Calu3 (cell line): ENCODE data around the gene KIAA1217. TPM values are rescaled to one million over a fixed set of nuclear protein-coding genes. Genes with fewer than 3 reads are reported as not detected.

Experiments
- BruUV-seq: library from RNA; stranded (reverse); fragments of 400-500 nt; replicated peaks from 2 replicates; lab custom pipeline; 2021; lab: Mats Ljungman, UMichigan
- CTCF ChIA-PET: fragments of 300-600 bp; sonication (Branson Sonifier 250); formaldehyde crosslinking; loops from one replicate; lab custom pipeline; 2022; ENCODE audit warnings: antibody characterized with exemption; lab: Charles Lee
- DNase-seq: peaks from one replicate; pipeline ENCODE4 v3.0.0; 2022
- H3K27ac Mint-ChIP-seq: one replicate; pipeline ENCODE4 v1.8.0; 2022; ENCODE audit warnings: mixed read lengths; ENCODE audit not compliant: unreplicated experiment
- H3K27me3 Mint-ChIP-seq: one replicate; pipeline ENCODE4 v1.8.0; 2022; ENCODE audit warnings: mixed read lengths; ENCODE audit not compliant: unreplicated experiment
- H3K36me3 Mint-ChIP-seq: one replicate; pipeline ENCODE4 v1.8.0; 2022; ENCODE audit warnings: mild to moderate bottlenecking, moderate library complexity, mixed read lengths; ENCODE audit not compliant: insufficient read depth, unreplicated experiment
- H3K4me1 Mint-ChIP-seq: one replicate; pipeline ENCODE4 v1.8.0; 2022; ENCODE audit warnings: mild to moderate bottlenecking, low read depth, mixed read lengths; ENCODE audit not compliant: unreplicated experiment
- H3K4me3 Mint-ChIP-seq: one replicate; pipeline ENCODE4 v1.8.0; 2022; ENCODE audit warnings: mild to moderate bottlenecking, low read depth, moderate library complexity, mixed read lengths; ENCODE audit not compliant: unreplicated experiment
- H3K9me3 Mint-ChIP-seq: one replicate; pipeline ENCODE4 v1.8.0; 2022; ENCODE audit warnings: low read depth, mixed read lengths; ENCODE audit not compliant: unreplicated experiment
- CTCF ChIP-seq: fragments of 200-600 bp; IDR thresholded peaks from one replicate; pipeline ENCODE4 v1.8.0; 2022; ENCODE audit warnings: antibody characterized with exemption; ENCODE audit not compliant: unreplicated experiment
- intact Hi-C: fragments of 100-400 bp; cut with micrococcal nuclease; formaldehyde crosslinking; loops from one replicate; pipeline ENCODE4 v1.10.0; 2022; ENCODE audit not compliant: unreplicated experiment
- total RNA-seq: library from RNA; stranded (reverse); gene quantifications from 2 replicates; pipeline ENCODE4 v1.2.3, GENCODE V29; 2022

The KIAA1217 gene
- total RNA-seq, 1 experiment from 2014 or later = 46.2 TPM

- no peaks in the 10 kb centered on the region for H3K9me3 Mint-ChIP-seq
- BruUV-seq = no TSS peak
- H3K4me3 Mint-ChIP-seq = no peak overlapping the region
- peak overlapping the region; percentile 43 for H3K27ac Mint-ChIP-seq
- H3K27me3 Mint-ChIP-seq = no peaks in the 10 kb centered on the region
- intact Hi-C loops = loop anchor here (10.0 kb wide), 1 partner anchor 1018 kb away; no protein-coding TSS in a partner anchor
- TF ChIP-seq CTCF = no peak
- H3K36me3 Mint-ChIP-seq = peaks cover 19% of the 10 kb centered on the region
- CTCF ChIA-PET = no interaction called here
- DNase-seq = peak; percentile 56
- H3K4me1 Mint-ChIP-seq = peaks cover 34% of the 10 kb centered on the region
Measured at GRCh38 chr10:24553051-24553612, 344.2 kb downstream of the KIAA1217 start.

- intact Hi-C loops = loop anchor here (10.0 kb wide), 1 partner anchor 1019 kb away; no protein-coding TSS in a partner anchor
- no TSS peak for BruUV-seq
- no peak for DNase-seq
- peaks cover 18% of the 10 kb centered on the region for H3K36me3 Mint-ChIP-seq
- peaks cover 34% of the 10 kb centered on the region for H3K4me1 Mint-ChIP-seq
- H3K9me3 Mint-ChIP-seq = no peaks in the 10 kb centered on the region
- H3K27me3 Mint-ChIP-seq = no peaks in the 10 kb centered on the region
- no peak overlapping the region for H3K4me3 Mint-ChIP-seq
- no peak overlapping the region for H3K27ac Mint-ChIP-seq
- CTCF ChIA-PET = interaction anchor here (1.1 kb wide), 1 partner anchor 171 kb away, joined by 6 read pairs; no protein-coding TSS in a partner anchor
- TF ChIP-seq CTCF = no peak
Measured at GRCh38 chr10:24554036-24554435, 345.1 kb downstream of the KIAA1217 start.

DNA sequence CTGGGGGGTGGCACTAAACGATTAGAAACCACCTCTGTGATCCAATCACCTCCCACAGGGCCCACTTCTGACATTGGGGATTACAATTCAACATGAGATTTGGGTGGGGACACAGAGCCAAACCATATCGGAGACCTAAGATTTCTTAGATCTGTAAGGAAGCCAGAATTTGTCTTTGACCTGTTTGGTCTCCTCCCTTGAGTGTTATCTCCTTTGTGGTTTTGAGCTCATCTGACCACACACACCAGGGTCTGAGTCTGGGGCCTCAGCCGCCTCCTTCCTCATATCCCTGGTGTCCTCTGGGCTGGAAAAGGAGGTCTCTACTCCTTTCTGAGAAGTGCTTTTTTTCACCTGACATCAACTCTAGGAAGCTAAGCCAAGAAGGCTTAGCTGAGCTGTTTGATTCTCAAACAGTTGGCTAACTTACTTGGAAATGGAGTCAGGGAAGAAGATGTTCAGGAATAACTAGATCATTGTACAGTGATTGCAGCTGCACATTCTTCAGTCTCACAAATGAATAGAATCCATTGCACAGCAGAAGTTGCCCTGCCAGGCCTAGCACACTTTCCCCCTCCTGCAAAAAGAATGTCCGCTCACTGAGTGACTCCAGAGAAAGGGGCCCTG is 347.3 kb downstream of the KIAA1217 start:
- Mint-ChIP-seq H3K4me1 (peaks cover 34% of the 10 kb centered on the region), H3K36me3 (peaks cover 10% of the 10 kb centered on the region), H3K4me3 (peak overlapping the region; percentile 5), H3K27me3 (no peaks in the 10 kb centered on the region), H3K27ac (peak overlapping the region; percentile 34), H3K9me3 (no peaks in the 10 kb centered on the region)
- no peak for TF ChIP-seq CTCF
- no TSS peak for BruUV-seq
- no peak for DNase-seq
- CTCF ChIA-PET = interaction anchor here (0.9 kb wide), 1 partner anchor 562 kb away, joined by 4 read pairs; no protein-coding TSS in a partner anchor
- intact Hi-C loops = loop anchor here (5.0 to 10.0 kb wide), 2 partner anchors 349 to 1021 kb away; partner anchors contain the start of gene KIAA1217

DNA sequence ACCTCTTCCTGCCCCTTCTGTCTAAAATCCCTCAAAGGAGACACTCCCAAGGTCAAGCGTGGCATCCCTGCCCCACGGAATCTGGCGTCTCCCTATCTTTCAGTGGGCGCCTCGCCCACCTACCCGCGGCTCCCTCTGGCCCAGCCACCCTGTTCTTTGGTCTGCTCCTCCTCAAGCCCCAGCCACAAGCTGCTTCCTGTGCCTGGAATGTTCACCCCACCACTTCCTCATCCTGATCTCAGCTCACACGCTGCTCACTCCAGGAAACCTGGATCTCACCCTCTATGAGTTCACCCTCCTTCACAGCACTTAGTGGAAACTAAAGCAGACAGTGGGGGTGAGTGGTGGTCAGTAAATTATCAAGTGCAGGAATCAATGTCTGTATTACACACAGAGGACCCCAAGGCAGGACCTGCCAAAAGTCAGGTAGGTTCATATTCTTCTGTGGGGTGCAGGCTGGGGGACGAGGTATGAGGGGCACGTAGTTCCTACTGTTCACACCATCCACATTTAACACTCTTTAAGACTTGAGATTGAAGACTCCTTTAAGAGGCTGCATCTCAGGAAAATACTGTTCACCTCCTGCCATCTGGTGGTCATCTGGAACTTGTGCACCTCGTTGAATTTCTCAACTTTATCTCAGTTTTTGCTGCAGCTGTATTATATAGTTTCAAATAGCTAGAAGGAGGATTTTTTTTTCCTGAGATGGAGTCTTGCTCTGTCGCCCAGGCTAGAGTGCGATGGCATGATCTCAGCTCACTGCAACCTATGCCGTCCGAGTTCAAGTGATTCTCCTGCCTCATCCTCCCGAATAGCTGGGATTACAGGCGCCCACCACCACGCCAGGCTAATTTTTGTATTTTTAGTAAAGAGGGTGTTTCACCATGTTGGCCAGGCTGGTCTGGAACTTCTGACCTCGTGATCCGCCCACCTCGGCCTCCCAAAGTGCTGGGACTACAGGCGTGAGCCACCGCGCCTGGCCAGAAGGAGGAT is 348.1 kb downstream of the KIAA1217 start:
- no peaks in the 10 kb centered on the region for H3K27me3 Mint-ChIP-seq
- peaks cover 27% of the 10 kb centered on the region for H3K4me1 Mint-ChIP-seq
- intact Hi-C loops = loop anchor here (1.0 to 10.0 kb wide), 3 partner anchors 350 to 1022 kb away; partner anchors contain the start of gene KIAA1217
- BruUV-seq = no TSS peak
- peak; percentile 64 for TF ChIP-seq CTCF
- H3K36me3 Mint-ChIP-seq = peaks cover 6% of the 10 kb centered on the region
- peak overlapping the region; percentile 34 for H3K27ac Mint-ChIP-seq
- H3K4me3 Mint-ChIP-seq = peak overlapping the region; percentile 5
- no peaks in the 10 kb centered on the region for H3K9me3 Mint-ChIP-seq
- CTCF ChIA-PET = interaction anchor here (0.6 to 1.3 kb wide), 4 partner anchors 155 to 563 kb away, joined by 3 to 5 read pairs (median 4); no protein-coding TSS in a partner anchor
- DNase-seq = peak; percentile 52
